ENCODE measurements around the gene MLH1.
A peak's percentile ranks its signal among the peaks of the same experiment; 100 is the strongest.

The MLH1 gene

DNA sequence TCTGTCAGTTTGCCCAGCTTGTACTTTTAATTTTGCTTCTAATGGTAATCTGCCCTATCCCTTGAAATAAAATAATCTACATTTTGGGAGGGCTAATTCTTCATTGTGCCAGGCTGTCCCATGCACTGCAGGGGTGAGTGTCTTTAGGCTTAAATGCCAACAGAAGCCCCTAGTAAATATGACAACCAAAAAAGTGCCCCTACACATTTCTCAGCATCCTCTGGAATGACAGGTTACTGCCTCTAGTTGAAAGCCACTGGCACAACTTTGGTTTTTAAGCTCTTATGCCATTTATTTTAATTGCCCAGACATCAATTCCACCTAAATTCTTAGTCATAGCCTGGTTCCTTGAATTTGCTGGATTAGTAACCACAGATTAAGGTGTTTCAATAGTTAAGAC, 3.8 kb upstream of the MLH1 start:
- H3K4me3 ChIP-seq (ENCODE audit: low read length in 2 of 2): no peak overlapping the region
- H3K14ac ChIP-seq (ENCODE audit: low read length): no peak overlapping the region
- peaks cover 2 to 14% of the 10 kb centered on the region in 2 donors for H3K4me1 ChIP-seq (ENCODE audit: control insufficient read depth in 2 of 2, insufficient read depth in 1 of 2, low read depth in 1 of 2, low read length in 2 of 2)
- H3K27ac ChIP-seq (replicated peaks; ENCODE audit: low read length): no peak overlapping the region
- H2AK5ac ChIP-seq (ENCODE audit: low read depth, low read length): no peak overlapping the region
- no peaks in the 10 kb centered on the region for H3K27me3 ChIP-seq (ENCODE audit: control insufficient read depth in 3 of 3, insufficient read depth in 3 of 3, low read depth in 1 of 3, low read length in 3 of 3)
- no peak for DNase-seq (ENCODE audit: low spot score)
- no peak overlapping the region for H2BK12ac ChIP-seq (ENCODE audit: low read length)
- H2AFZ ChIP-seq (ENCODE audit: low read length): no peak overlapping the region
- H3K23ac ChIP-seq (ENCODE audit: low read depth, low read length, poor library complexity): no peak overlapping the region
- H3K36me3 ChIP-seq (replicated peaks in 1 of 2; ENCODE audit: control insufficient read depth in 2 of 2, insufficient read depth in 2 of 2, low read length in 2 of 2): peaks cover 9 to 77% of the 10 kb centered on the region in 2 donors
- H2BK5ac ChIP-seq (ENCODE audit: low read length): no peak overlapping the region
- no peak overlapping the region for H3K18ac ChIP-seq (ENCODE audit: low read length)
- no peak overlapping the region for H4K8ac ChIP-seq (ENCODE audit: low read depth, low read length)
- H3K4ac ChIP-seq (ENCODE audit: low read length): no peak overlapping the region
- H3K9ac ChIP-seq (ENCODE audit: low read depth, low read length, poor library complexity): no peak overlapping the region
- no peaks in the 10 kb centered on the region for H3K79me1 ChIP-seq (ENCODE audit: low read depth, low read length)
- H3K4me2 ChIP-seq (ENCODE audit: insufficient read depth, low read length, poor library complexity, severe bottlenecking): no peak overlapping the region
- H3K9me3 ChIP-seq (replicated peaks in 1 of 2; ENCODE audit: control insufficient read depth in 2 of 2, insufficient read depth in 1 of 2, low read depth in 1 of 2, low read length in 2 of 2): no peaks in the 10 kb centered on the region
- H4K91ac ChIP-seq (ENCODE audit: low read depth, low read length, poor library complexity): no peak overlapping the region
- no peak overlapping the region for H2BK120ac ChIP-seq (ENCODE audit: low read depth, low read length)
- no peak overlapping the region for H2BK15ac ChIP-seq (ENCODE audit: low read length)

DNA sequence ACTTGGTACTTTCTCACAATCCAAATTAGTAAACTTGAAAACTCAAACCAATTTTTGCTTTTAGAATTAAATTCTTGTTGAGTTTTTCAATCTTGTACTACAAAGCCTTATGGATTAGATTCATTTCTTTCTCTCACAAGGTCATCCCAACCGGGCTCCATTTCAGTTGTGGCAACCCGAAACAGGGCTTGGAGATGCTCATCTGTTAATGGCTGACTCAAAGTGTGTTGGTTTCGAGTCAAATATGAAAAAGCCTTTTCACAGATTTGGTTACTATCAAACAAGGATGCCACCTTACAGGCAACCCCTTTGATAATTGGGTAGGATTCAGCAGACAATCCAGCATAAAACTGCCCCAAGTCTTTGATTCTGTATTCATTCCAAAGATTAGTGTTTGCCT, 2.2 kb upstream of the MLH1 start:
- Histone ChIP-seq H3K23ac (ENCODE audit: low read depth, low read length, poor library complexity) (no peak overlapping the region), H2BK12ac (ENCODE audit: low read length) (no peak overlapping the region), H3K9ac (ENCODE audit: low read depth, low read length, poor library complexity) (no peak overlapping the region), H3K18ac (ENCODE audit: low read length) (no peak overlapping the region), H2AFZ (ENCODE audit: low read length) (no peak overlapping the region), H2BK120ac (ENCODE audit: low read depth, low read length) (no peak overlapping the region), H2AK5ac (ENCODE audit: low read depth, low read length) (no peak overlapping the region), H3K4me3 (ENCODE audit: low read length in 2 of 2) (peak overlapping the region in 1 of 2 donors; percentile 78), H2BK5ac (ENCODE audit: low read length) (no peak overlapping the region), H2BK15ac (ENCODE audit: low read length) (no peak overlapping the region), H3K27me3 (ENCODE audit: control insufficient read depth in 3 of 3, insufficient read depth in 3 of 3, low read depth in 1 of 3, low read length in 3 of 3) (no peaks in the 10 kb centered on the region), H4K8ac (ENCODE audit: low read depth, low read length) (no peak overlapping the region), H3K4ac (ENCODE audit: low read length) (no peak overlapping the region), H3K9me3 (replicated peaks in 1 of 2; ENCODE audit: control insufficient read depth in 2 of 2, insufficient read depth in 1 of 2, low read depth in 1 of 2, low read length in 2 of 2) (no peaks in the 10 kb centered on the region), H3K36me3 (replicated peaks in 1 of 2; ENCODE audit: control insufficient read depth in 2 of 2, insufficient read depth in 2 of 2, low read length in 2 of 2) (peaks cover 3 to 74% of the 10 kb centered on the region in 2 donors), H3K27ac (replicated peaks; ENCODE audit: low read length) (no peak overlapping the region), H3K14ac (ENCODE audit: low read length) (no peak overlapping the region), H3K4me1 (ENCODE audit: control insufficient read depth in 2 of 2, insufficient read depth in 1 of 2, low read depth in 1 of 2, low read length in 2 of 2) (peaks cover 2 to 14% of the 10 kb centered on the region in 2 donors), H3K79me1 (ENCODE audit: low read depth, low read length) (no peaks in the 10 kb centered on the region), H4K91ac (ENCODE audit: low read depth, low read length, poor library complexity) (no peak overlapping the region), H3K4me2 (ENCODE audit: insufficient read depth, low read length, poor library complexity, severe bottlenecking) (peak overlapping the region; percentile 41)
- no CpG with 5 or more reads among the region's 3 CpGs for WGBS, 2 donors (ENCODE audit: extremely low coverage in 2 of 2, insufficient read length in 2 of 2, insufficient replicate concordance in 1 of 2)
- no peak for DNase-seq (ENCODE audit: low spot score)

DNA sequence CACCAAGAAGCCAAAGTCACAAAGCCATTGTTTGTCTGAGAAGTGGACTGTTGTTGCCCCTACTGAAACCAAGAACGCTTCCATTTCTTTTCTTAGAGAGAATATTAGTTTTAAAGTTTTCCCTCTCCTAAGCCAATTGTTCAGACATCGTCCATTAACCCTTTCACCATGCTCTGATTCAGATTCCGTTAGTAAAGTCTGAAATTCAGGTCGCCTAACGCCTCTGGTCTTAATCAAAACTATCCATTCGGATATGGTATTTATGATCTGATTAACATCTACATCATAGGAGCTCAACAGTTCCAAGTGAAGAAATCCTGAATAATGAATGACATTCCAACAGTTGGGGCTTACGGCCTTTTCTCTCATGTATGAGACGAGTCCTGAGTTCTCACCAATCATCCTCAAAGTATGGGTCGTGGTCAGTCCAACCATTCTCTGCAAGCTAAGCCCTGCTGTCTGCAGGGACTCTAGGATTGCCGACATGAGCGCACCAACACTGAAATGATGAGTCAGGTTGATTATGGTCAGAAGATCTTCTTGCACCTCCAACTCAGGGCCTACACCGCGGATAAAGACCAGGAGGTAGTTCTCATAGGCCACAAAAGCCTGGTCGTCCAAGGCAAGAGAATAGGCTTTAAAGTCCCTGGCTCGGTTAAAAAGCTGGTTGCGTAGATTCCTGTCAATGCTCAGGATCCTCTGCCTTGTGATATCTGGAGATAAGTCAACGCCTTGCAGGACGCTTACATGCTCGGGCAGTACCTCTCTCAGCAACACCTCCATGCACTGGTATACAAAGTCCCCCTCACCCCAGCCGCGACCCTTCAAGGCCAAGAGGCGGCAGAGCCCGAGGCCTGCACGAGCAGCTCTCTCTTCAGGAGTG, 1.2 kb upstream of the MLH1 start:
- Histone ChIP-seq H4K8ac (ENCODE audit: low read depth, low read length) (no peak overlapping the region), H2BK120ac (ENCODE audit: low read depth, low read length) (no peak overlapping the region), H4K91ac (ENCODE audit: low read depth, low read length, poor library complexity) (no peak overlapping the region), H3K9me3 (replicated peaks in 1 of 2; ENCODE audit: control insufficient read depth in 2 of 2, insufficient read depth in 1 of 2, low read depth in 1 of 2, low read length in 2 of 2) (no peaks in the 10 kb centered on the region), H3K9ac (ENCODE audit: low read depth, low read length, poor library complexity) (peak overlapping the region; percentile 94), H2AFZ (ENCODE audit: low read length) (peak overlapping the region; percentile 81), H3K23ac (ENCODE audit: low read depth, low read length, poor library complexity) (peak overlapping the region; percentile 66), H3K4me3 (ENCODE audit: low read length in 2 of 2) (peak overlapping the region; percentile 78 to 91), H2AK5ac (ENCODE audit: low read depth, low read length) (peak overlapping the region; percentile 9), H3K79me1 (ENCODE audit: low read depth, low read length) (no peaks in the 10 kb centered on the region), H2BK5ac (ENCODE audit: low read length) (peak overlapping the region; percentile 68), H3K4me2 (ENCODE audit: insufficient read depth, low read length, poor library complexity, severe bottlenecking) (peak overlapping the region; percentile 48), H3K36me3 (replicated peaks in 1 of 2; ENCODE audit: control insufficient read depth in 2 of 2, insufficient read depth in 2 of 2, low read length in 2 of 2) (peaks cover 4 to 74% of the 10 kb centered on the region in 2 donors), H3K4ac (ENCODE audit: low read length) (no peak overlapping the region), H3K14ac (ENCODE audit: low read length) (peak overlapping the region; percentile 22), H3K4me1 (ENCODE audit: control insufficient read depth in 2 of 2, insufficient read depth in 1 of 2, low read depth in 1 of 2, low read length in 2 of 2) (peaks cover 2 to 14% of the 10 kb centered on the region in 2 donors), H3K27ac (replicated peaks; ENCODE audit: low read length) (peak overlapping the region; percentile 92), H2BK15ac (ENCODE audit: low read length) (no peak overlapping the region), H3K27me3 (ENCODE audit: control insufficient read depth in 3 of 3, insufficient read depth in 3 of 3, low read depth in 1 of 3, low read length in 3 of 3) (no peaks in the 10 kb centered on the region), H3K18ac (ENCODE audit: low read length) (peak overlapping the region; percentile 96), H2BK12ac (ENCODE audit: low read length) (no peak overlapping the region)
- no CpG with 5 or more reads among the region's 24 CpGs for WGBS, 2 donors (ENCODE audit: extremely low coverage in 2 of 2, insufficient read length in 2 of 2, insufficient replicate concordance in 1 of 2)
- DNase-seq (ENCODE audit: low spot score): no peak

DNA sequence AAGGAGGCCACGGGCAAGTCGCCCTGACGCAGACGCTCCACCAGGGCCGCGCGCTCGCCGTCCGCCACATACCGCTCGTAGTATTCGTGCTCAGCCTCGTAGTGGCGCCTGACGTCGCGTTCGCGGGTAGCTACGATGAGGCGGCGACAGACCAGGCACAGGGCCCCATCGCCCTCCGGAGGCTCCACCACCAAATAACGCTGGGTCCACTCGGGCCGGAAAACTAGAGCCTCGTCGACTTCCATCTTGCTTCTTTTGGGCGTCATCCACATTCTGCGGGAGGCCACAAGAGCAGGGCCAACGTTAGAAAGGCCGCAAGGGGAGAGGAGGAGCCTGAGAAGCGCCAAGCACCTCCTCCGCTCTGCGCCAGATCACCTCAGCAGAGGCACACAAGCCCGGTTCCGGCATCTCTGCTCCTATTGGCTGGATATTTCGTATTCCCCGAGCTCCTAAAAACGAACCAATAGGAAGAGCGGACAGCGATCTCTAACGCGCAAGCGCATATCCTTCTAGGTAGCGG, 452 bp upstream of the MLH1 start, which contains the start of gene EPM2AIP1:
Gene EPM2AIP1, minus strand, starts transcription at position 326 of the 520 bp plus-strand sequence. Its CDS starts 54 bp downstream, at position 272.
- peak within 1 kb of the TSS; percentile 90 for H2AFZ ChIP-seq (ENCODE audit: low read length)
- H4K8ac ChIP-seq (ENCODE audit: low read depth, low read length): no peak within 1 kb of the TSS
- peaks cover 4 to 73% of the 10 kb centered on the region in 2 donors for H3K36me3 ChIP-seq (replicated peaks in 1 of 2; ENCODE audit: control insufficient read depth in 2 of 2, insufficient read depth in 2 of 2, low read length in 2 of 2)
- H4K91ac ChIP-seq (ENCODE audit: low read depth, low read length, poor library complexity): no peak within 1 kb of the TSS
- H2BK15ac ChIP-seq (ENCODE audit: low read length): no peak within 1 kb of the TSS
- peak within 1 kb of the TSS; percentile 92 for H3K27ac ChIP-seq (replicated peaks; ENCODE audit: low read length)
- no peaks in the 10 kb centered on the region for H3K9me3 ChIP-seq (replicated peaks in 1 of 2; ENCODE audit: control insufficient read depth in 2 of 2, insufficient read depth in 1 of 2, low read depth in 1 of 2, low read length in 2 of 2)
- H3K4ac ChIP-seq (ENCODE audit: low read length): no peak within 1 kb of the TSS
- H2BK120ac ChIP-seq (ENCODE audit: low read depth, low read length): no peak within 1 kb of the TSS
- H3K23ac ChIP-seq (ENCODE audit: low read depth, low read length, poor library complexity): peak within 1 kb of the TSS; percentile 66
- no peak for DNase-seq (ENCODE audit: low spot score)
- peak within 1 kb of the TSS; percentile 9 for H2AK5ac ChIP-seq (ENCODE audit: low read depth, low read length)
- peak within 1 kb of the TSS; percentile 68 for H2BK5ac ChIP-seq (ENCODE audit: low read length)
- no CpG with 5 or more reads among the region's 48 CpGs for WGBS, 2 donors (ENCODE audit: extremely low coverage in 2 of 2, insufficient read length in 2 of 2, insufficient replicate concordance in 1 of 2)
- no peaks in the 10 kb centered on the region for H3K79me1 ChIP-seq (ENCODE audit: low read depth, low read length)
- no peak within 1 kb of the TSS for H2BK12ac ChIP-seq (ENCODE audit: low read length)
- H3K14ac ChIP-seq (ENCODE audit: low read length): peak within 1 kb of the TSS; percentile 22
- peak within 1 kb of the TSS; percentile 98 for H3K18ac ChIP-seq (ENCODE audit: low read length)
- peak within 1 kb of the TSS; percentile 78 to 91 for H3K4me3 ChIP-seq (ENCODE audit: low read length in 2 of 2)
- H3K27me3 ChIP-seq (ENCODE audit: control insufficient read depth in 3 of 3, insufficient read depth in 3 of 3, low read depth in 1 of 3, low read length in 3 of 3): no peaks in the 10 kb centered on the region
- H3K4me2 ChIP-seq (ENCODE audit: insufficient read depth, low read length, poor library complexity, severe bottlenecking): peak within 1 kb of the TSS; percentile 48
- peak within 1 kb of the TSS; percentile 94 for H3K9ac ChIP-seq (ENCODE audit: low read depth, low read length, poor library complexity)
- H3K4me1 ChIP-seq (ENCODE audit: control insufficient read depth in 2 of 2, insufficient read depth in 1 of 2, low read depth in 1 of 2, low read length in 2 of 2): peaks cover 2 to 14% of the 10 kb centered on the region in 2 donors

Measured in neuronal stem cell (in vitro differentiated cells).